Peyer's patch (tissue), 4 donors: Measurements from ENCODE around the gene IRF2BP2.

Experiments
- CTCF ChIP-seq, 6 experiments: fragments of 450-650 bp in 4 of 6; fragments of 200-600 bp in 2 of 6; sonication (generic) in 1 of 6; IDR thresholded peaks; one replicate each; pipeline ENCODE4 v1.5.1; 2017 to 2019; ENCODE audit warnings: antibody characterized with exemption in 6 of 6, mild to moderate bottlenecking in 3 of 6, moderate library complexity in 1 of 6
- POLR2A ChIP-seq, 2 donors: fragments of 450-650 bp; IDR thresholded peaks; one replicate each; pipeline ENCODE4 v1.5.1; 2017; ENCODE audit warnings: antibody characterized with exemption in 2 of 2, mild to moderate bottlenecking in 2 of 2, moderate library complexity in 2 of 2

- no peak for TF ChIP-seq CTCF (IDR thresholded peaks at IDR 0.05)
- no peak for TF ChIP-seq POLR2A (IDR thresholded peaks at IDR 0.05)
Observed at GRCh38 chr1:234565132-234565531, 44.8 kb downstream of the IRF2BP2 start.
